ENCODE measurements around the gene PPP1R14D. TPM values are rescaled to one million over a fixed set of nuclear protein-coding genes. Genes with fewer than 3 reads are reported as not detected.

PPP1R14D gene
- total and polyA plus RNA-seq, 2 of the 8 experiments (the other 6 are each of a cell fraction or from before 2014, with no cell fraction given): not detected

DNA sequence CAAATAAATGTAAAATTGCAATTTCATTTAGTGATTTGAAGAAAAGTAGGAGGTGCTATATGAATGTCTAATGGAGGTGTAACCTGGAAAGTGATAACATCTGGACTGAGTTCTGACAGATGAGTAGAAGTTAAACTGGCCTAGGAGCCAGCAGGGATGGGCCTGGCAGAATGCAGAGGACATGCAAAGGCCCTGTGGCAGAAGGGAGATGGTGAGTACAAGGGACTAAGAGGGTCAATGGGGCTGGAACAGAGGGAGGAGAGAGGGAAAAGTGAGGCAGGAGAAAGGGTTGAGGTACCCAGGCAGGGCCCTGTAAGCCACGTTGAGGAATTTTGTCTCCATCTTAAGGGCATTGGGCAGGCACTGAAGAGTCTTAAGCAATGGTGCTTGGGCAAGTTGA lies 3.4 kb upstream of the PPP1R14D start:
- H3K27ac ChIP-seq (ENCODE audit: low read depth, low read length): no peak overlapping the region
- H3K4me1 ChIP-seq (replicated peaks in 1 of 4; ENCODE audit: control insufficient read depth in 3 of 4, insufficient read depth in 4 of 4, low read length in 3 of 4): no peaks in the 10 kb centered on the region
- no peak overlapping the region for H2BK20ac ChIP-seq (ENCODE audit: low read length)
- no peak overlapping the region for H3K14ac ChIP-seq (ENCODE audit: insufficient read length)
- no peak overlapping the region for H2BK12ac ChIP-seq (ENCODE audit: low read depth, low read length)
- H3K4me3 ChIP-seq (ENCODE audit: extremely low read depth in 1 of 4, insufficient read depth in 2 of 4, low read depth in 3 of 4, low read length in 4 of 4): no peak overlapping the region
- H3K79me2 ChIP-seq (ENCODE audit: control insufficient read depth in 1 of 2, insufficient read depth in 2 of 2, low read length in 2 of 2): no peaks in the 10 kb centered on the region
- H2BK120ac ChIP-seq (replicated peaks; ENCODE audit: low read depth, low read length): no peak overlapping the region
- H4K20me1 ChIP-seq (replicated peaks in 1 of 2; ENCODE audit: control insufficient read depth in 1 of 2, insufficient read depth in 2 of 2, low read length in 2 of 2): no peaks in the 10 kb centered on the region
- POLR2A ChIA-PET (ENCODE audit: partially characterized antibody): interaction anchor here (1.3 kb wide), 1 partner anchor 15 kb away, joined by 3 read pairs; no protein-coding TSS in a partner anchor
- no peak overlapping the region for H4K91ac ChIP-seq (replicated peaks; ENCODE audit: insufficient read length, low read length)
- no peak overlapping the region for H4K8ac ChIP-seq (ENCODE audit: extremely low read depth, insufficient read depth, low read length)
- no peak overlapping the region for H3K4ac ChIP-seq (replicated peaks; ENCODE audit: insufficient read length, low read depth, low read length)
- H4K5ac ChIP-seq (ENCODE audit: insufficient read length, low read depth, low read length): no peak overlapping the region
- FAIRE-seq: no peak
- TF ChIP-seq POLR2A (IDR thresholded peaks at IDR 0.05; ENCODE audit: control extremely low read depth in 1 of 2, low read depth in 2 of 2, low read length in 2 of 2) (no peak), RNF2 (IDR thresholded peaks at IDR 0.05; ENCODE audit: borderline replicate concordance, low read depth, low read length, missing control alignments, poor library complexity, severe bottlenecking) (no peak), KDM1A (IDR thresholded peaks at IDR 0.05; ENCODE audit: borderline replicate concordance, low read length) (peak; percentile 81; the same call in 1 of the 2 replicates), HDAC2 (IDR thresholded peaks at IDR 0.05; ENCODE audit: borderline replicate concordance in 1 of 2, low read depth in 2 of 2, low read length in 2 of 2) (0 out of 4 replicates have a peak, but pooled peaks of 1 of the 2 experiments have one; percentile 55), PHF8 (conservative IDR thresholded peaks at IDR 0.05; ENCODE audit: low read depth, low read length) (no peak), JUN (IDR thresholded peaks at IDR 0.05; ENCODE audit: low read depth, low read length) (no peak), YY1 (IDR thresholded peaks at IDR 0.05; ENCODE audit: low read depth, low read length) (no peak)
- TF ChIP-seq, protein P1, sequence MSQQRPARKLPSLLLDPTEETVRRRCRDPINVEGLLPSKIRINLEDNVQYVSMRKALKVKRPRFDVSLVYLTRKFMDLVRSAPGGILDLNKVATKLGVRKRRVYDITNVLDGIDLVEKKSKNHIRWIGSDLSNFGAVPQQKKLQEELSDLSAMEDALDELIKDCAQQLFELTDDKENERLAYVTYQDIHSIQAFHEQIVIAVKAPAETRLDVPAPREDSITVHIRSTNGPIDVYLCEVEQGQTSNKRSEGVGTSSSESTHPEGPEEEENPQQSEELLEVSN (IDR thresholded peaks at IDR 0.05): no peak
- no peaks in the 10 kb centered on the region for H3K36me3 ChIP-seq (ENCODE audit: control insufficient read depth in 2 of 4, insufficient read depth in 4 of 4, low read length in 3 of 4)
- H3K23me2 ChIP-seq (ENCODE audit: low read depth, low read length): no peaks in the 10 kb centered on the region
- H3K23ac ChIP-seq (ENCODE audit: insufficient read length): no peak overlapping the region
- no peak overlapping the region for H3K4me2 ChIP-seq (ENCODE audit: insufficient read depth in 1 of 2, low read depth in 2 of 2, low read length in 2 of 2)
- no peaks in the 10 kb centered on the region for H3K79me1 ChIP-seq (ENCODE audit: low read depth, low read length)
- H2AFZ ChIP-seq (ENCODE audit: low read length): no peak overlapping the region
- H3K9me3 ChIP-seq (ENCODE audit: insufficient read depth in 2 of 2, low read depth in 1 of 2, low read length in 1 of 2): no peaks in the 10 kb centered on the region
- no peak for DNase-seq (ENCODE audit: low read depth in 1 of 2, low spot score in 2 of 2)
- H3K27me3 ChIP-seq (replicated peaks in 1 of 4; ENCODE audit: control insufficient read depth in 3 of 4, extremely low read depth in 1 of 4, insufficient read depth in 3 of 4, low read length in 3 of 4): no peaks in the 10 kb centered on the region
- no peak overlapping the region for H2BK5ac ChIP-seq (ENCODE audit: low read depth, low read length)
- H2AK5ac ChIP-seq (ENCODE audit: low read depth, low read length): no peak overlapping the region
- H2BK15ac ChIP-seq (ENCODE audit: low read length): 0 out of 2 replicates have a peak overlapping the region, but pooled peaks have one; percentile 1
- no peak overlapping the region for H3K9ac ChIP-seq (replicated peaks in 1 of 4; ENCODE audit: extremely low read depth in 1 of 4, low read depth in 3 of 4, low read length in 3 of 4)
- 83% methylated on average over 1 of the region's 1 CpG; no CpG with 5 or more reads in 1 of the 2 experiments for WGBS, 2 experiments (ENCODE audit: extremely low coverage in 1 of 2, insufficient coverage in 1 of 2, insufficient read length in 1 of 2, insufficient replicate concordance in 2 of 2, low coverage in 1 of 2, low lambda C conversion rate in 2 of 2, missing lambda C conversion rate in 1 of 2)
- H3K18ac ChIP-seq (ENCODE audit: extremely low read depth, low read length): no peak overlapping the region
- CTCF ChIA-PET (ENCODE audit: partially characterized antibody): interaction anchor here (1.4 to 2.6 kb wide), 2 partner anchors 26 to 50 kb away, joined by 4 to 8 read pairs; no protein-coding TSS in a partner anchor
- no peak overlapping the region for H3K56ac ChIP-seq (replicated peaks; ENCODE audit: insufficient read length, low read depth, low read length)
